Measurements from ENCODE around the gene PORCN. TPM values are rescaled to one million over a fixed set of nuclear protein-coding genes. Genes with fewer than 3 reads are reported as not detected.

Gene PORCN
- total and polyA plus RNA-seq, 2 experiments from 2014 or later = 20.1 to 24.2 TPM

DNA sequence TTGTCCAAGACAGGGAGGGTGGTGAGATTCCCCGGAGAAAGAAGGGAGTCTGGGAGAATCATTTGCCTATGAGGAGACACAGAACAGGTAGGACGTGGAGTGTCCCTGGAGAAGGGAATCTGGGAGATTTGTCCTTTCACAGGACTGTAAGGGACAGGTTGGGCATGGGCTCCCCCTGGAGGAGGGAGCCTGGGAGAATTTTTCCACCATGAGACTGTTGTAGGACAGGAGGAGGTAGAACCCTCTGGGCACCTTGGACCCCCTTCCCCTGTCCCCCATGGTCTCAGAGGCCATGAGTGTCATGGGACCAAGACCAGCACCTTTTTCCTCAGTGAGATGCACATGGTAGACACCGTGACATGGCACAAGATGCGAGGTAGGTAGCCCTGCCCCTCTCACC lies 2.8 kb downstream of the PORCN start:
- TF ChIP-seq, protein P1, sequence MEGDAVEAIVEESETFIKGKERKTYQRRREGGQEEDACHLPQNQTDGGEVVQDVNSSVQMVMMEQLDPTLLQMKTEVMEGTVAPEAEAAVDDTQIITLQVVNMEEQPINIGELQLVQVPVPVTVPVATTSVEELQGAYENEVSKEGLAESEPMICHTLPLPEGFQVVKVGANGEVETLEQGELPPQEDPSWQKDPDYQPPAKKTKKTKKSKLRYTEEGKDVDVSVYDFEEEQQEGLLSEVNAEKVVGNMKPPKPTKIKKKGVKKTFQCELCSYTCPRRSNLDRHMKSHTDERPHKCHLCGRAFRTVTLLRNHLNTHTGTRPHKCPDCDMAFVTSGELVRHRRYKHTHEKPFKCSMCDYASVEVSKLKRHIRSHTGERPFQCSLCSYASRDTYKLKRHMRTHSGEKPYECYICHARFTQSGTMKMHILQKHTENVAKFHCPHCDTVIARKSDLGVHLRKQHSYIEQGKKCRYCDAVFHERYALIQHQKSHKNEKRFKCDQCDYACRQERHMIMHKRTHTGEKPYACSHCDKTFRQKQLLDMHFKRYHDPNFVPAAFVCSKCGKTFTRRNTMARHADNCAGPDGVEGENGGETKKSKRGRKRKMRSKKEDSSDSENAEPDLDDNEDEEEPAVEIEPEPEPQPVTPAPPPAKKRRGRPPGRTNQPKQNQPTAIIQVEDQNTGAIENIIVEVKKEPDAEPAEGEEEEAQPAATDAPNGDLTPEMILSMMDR (IDR thresholded peaks at IDR 0.05; ENCODE audit: low read depth, low read length) = peak; percentile 41
- no peak overlapping the region for H3K4me3 ChIP-seq

DNA sequence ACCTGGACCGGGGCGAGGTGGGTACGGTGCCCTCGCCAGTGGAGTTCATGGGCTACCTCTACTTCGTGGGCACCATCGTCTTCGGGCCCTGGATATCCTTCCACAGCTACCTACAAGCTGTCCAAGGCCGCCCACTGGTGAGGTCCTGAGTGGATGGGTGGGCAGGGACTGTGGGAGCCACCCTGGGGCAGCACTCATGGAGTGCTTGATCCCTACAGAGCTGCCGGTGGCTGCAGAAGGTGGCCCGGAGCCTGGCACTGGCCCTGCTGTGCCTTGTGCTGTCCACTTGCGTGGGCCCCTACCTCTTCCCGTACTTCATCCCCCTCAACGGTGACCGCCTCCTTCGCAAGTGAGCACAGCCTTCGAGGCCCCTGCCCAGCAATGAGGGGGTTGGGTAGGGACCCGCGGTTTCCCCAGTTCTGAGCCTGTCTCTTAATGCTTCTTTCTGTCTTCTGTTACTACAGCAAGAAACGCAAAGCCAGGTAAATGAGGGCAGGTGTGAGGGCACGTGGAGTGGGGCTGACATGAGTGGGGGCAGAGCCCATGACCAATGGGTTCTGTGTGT lies 3.7 kb downstream of the PORCN start:
- no peak overlapping the region for H3K27ac ChIP-seq
- H3K4me1 ChIP-seq (ENCODE audit: low read depth) = no peaks in the 10 kb centered on the region
- no peaks in the 10 kb centered on the region for H3K36me3 ChIP-seq
- H3K4me3 ChIP-seq = no peak overlapping the region
- DNase-seq (ENCODE audit: low read depth in 1 of 2, low spot score in 1 of 2) = no peak
- TF ChIP-seq, protein P1 (IDR thresholded peaks at IDR 0.05; ENCODE audit: low read depth, low read length) = no peak
- no peaks in the 10 kb centered on the region for H3K27me3 ChIP-seq
- no peaks in the 10 kb centered on the region for H3K9me3 ChIP-seq (ENCODE audit: low read depth)

More for the DNA sequence above, 2.8 kb downstream of the PORCN start:
- DNase-seq (ENCODE audit: low read depth in 1 of 2, low spot score in 1 of 2) = no peak
- H3K4me1 ChIP-seq (ENCODE audit: low read depth) = no peaks in the 10 kb centered on the region
- H3K27me3 ChIP-seq = no peaks in the 10 kb centered on the region
- no peak overlapping the region for H3K27ac ChIP-seq
- H3K36me3 ChIP-seq = no peaks in the 10 kb centered on the region
- no peaks in the 10 kb centered on the region for H3K9me3 ChIP-seq (ENCODE audit: low read depth)

DNA sequence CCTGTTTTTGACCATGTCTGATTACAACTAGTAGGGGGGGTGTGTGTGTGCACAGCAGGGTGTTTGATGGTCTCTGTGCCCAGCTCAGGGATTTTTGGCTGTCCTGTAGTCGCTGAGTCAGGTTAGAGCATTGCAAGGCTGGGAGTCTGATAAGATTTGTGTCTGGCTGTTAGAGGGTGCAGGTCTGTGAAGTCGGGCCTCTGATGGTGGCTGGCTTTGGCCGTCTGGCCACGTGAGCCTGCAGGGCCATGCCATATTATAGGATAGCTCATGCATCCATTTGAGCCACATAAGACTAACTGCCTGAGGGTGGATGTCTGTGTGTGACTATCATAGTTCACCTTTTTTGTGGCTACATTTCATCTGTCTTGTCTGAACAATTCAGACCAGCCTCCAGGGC lies 4.9 kb downstream of the PORCN start:
- TF ChIP-seq, protein P1 (IDR thresholded peaks at IDR 0.05; ENCODE audit: low read depth, low read length) = no peak
- Histone ChIP-seq H3K4me1 (ENCODE audit: low read depth) (no peaks in the 10 kb centered on the region), H3K9me3 (ENCODE audit: low read depth) (no peaks in the 10 kb centered on the region), H3K27ac (no peak overlapping the region), H3K36me3 (no peaks in the 10 kb centered on the region), H3K27me3 (no peaks in the 10 kb centered on the region), H3K4me3 (no peak overlapping the region)
- no peak for DNase-seq (ENCODE audit: low read depth in 1 of 2, low spot score in 1 of 2)

DNA sequence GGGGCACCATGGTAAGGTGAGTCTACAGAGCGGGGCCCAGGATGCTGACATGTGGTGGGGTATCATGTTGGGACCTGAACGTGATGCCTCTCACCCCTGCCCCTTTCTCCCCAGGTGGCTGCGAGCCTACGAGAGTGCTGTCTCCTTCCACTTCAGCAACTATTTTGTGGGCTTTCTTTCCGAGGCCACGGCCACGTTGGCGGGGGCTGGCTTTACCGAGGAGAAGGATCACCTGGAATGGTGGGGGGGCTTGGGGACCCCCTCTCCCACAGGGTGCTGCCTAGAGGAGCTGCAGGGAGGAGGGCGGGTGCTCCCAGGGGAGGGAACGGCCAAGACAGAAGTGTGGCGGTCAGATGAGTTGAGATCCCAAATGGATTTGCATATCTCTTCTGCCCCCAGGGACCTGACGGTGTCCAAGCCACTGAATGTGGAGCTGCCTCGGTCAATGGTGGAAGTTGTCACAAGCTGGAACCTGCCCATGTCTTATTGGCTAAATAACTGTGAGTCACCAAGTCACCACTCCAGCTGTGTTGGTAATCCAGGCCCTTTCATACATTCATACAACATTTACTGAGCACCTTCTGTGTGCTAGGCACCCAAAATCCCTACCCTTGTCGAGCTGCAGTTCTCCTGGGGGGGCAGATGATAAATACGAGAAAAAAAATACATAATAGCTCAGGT lies 5.5 kb downstream of the PORCN start:
- Histone ChIP-seq H3K4me3 (no peak overlapping the region), H3K4me1 (ENCODE audit: low read depth) (no peaks in the 10 kb centered on the region), H3K36me3 (no peaks in the 10 kb centered on the region), H3K9me3 (ENCODE audit: low read depth) (no peaks in the 10 kb centered on the region), H3K27ac (no peak overlapping the region), H3K27me3 (no peaks in the 10 kb centered on the region)
- TF ChIP-seq, protein P1 (IDR thresholded peaks at IDR 0.05; ENCODE audit: low read depth, low read length) = no peak
- DNase-seq (ENCODE audit: low read depth in 1 of 2, low spot score in 1 of 2) = no peak

DNA sequence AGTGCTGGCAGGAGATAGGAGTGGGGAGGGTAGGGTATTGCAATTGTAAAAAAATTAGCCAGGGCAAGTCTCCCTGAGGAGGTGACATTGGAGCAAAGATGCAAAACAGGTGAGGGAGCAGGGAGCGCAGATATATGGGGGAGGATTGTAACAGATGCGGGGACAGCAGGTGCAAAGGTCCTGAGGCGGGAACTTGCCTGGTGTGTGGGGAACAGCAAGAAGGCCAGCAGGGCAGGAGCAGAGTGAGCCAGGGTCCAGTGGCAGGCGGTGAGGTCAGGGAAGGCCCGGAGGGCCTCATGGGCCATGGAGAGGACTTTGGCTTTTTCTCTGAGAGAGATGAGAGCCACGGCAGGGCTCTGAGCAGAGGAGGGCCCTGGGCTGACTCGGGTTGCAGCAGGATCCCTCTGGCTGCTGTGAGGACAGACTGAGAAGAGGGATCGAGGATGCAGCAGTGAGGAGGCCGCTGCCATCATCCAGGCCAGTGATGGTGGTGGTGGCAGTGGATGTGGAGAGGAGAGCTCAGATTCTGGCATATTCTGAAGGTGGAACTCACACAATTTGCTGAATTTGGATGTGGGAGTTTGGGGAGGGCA lies 6.2 kb downstream of the PORCN start:
- no peak overlapping the region for H3K4me3 ChIP-seq
- TF ChIP-seq, protein P1 (IDR thresholded peaks at IDR 0.05; ENCODE audit: low read depth, low read length) = no peak
- no peaks in the 10 kb centered on the region for H3K27me3 ChIP-seq
- no peak overlapping the region for H3K27ac ChIP-seq
- H3K4me1 ChIP-seq (ENCODE audit: low read depth) = no peaks in the 10 kb centered on the region
- no peak for DNase-seq (ENCODE audit: low read depth in 1 of 2, low spot score in 1 of 2)
- no peaks in the 10 kb centered on the region for H3K9me3 ChIP-seq (ENCODE audit: low read depth)
- no peaks in the 10 kb centered on the region for H3K36me3 ChIP-seq
